ENCODE results near the gene SURF4.
A peak's percentile ranks its signal among the peaks of the same experiment; 100 is the strongest.

SURF4 gene

DNA sequence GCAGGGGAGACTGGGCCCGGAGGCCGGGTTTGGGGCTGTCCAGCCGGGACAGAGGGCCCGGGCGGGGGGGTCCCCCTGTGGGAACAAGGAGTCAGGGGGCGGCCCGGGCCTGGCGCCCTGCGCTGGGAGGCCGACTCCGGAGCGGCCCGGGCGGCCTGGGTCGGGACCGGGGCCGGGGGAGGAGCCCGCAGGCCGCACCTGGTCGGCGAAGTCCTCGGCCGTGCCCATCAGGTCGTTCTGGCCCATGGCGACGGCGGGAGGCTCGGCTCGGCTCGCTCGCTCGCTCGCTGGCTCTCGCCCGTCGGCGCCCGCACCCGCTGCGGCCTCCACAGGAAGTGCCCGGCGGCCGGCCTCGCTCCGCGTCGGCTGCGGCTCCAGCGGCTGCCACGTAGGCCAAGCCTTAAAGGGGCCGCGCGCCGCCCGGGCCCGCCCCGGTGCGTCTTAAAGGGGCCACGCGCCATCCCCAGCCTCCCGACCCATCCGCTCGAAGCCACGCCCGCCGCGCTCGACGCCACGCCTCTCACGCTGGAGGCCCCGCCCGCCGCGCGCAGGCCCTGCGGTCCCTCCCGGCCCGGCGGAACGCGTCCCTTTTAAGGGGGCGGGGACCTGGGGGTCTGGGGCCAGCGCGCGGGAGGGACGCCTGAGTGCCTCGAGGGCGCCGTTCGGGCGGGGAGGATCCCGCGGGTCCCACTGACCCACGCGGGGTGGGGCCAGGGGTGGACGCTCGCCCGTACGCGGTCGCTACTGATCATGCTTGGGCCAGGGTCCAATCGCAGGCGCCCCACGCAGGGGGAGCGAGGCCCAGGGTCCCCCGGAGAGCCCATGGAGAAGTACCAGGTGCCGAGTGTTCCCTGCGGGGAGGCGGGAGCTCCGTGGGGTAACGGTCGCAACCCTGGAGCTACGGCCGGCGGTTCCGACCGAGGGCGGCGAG is at the start of gene SURF4, which contains the start of gene STKLD1:
TSS of gene SURF4 (minus strand) at position 337 of the 931 bp plus-strand sequence. CDS start at position 246, 91 bp downstream.
TSS of gene STKLD1 (plus strand) at position 643 of the 931 bp plus-strand sequence. CDS start at position 751, 108 bp downstream.
- Histone ChIP-seq H3K27me3 (no peaks in the 10 kb centered on the region), H3K27ac (peak within 1 kb of the TSS; percentile 95), H3K36me3 (peaks cover 7% of the 10 kb centered on the region), H3K4me3 (ENCODE audit: low read depth in 1 of 2, low read length in 1 of 2) (peak within 1 kb of the TSS; percentile 75 to 89), H3K9me3 (no peaks in the 10 kb centered on the region), H3K4me1 (ENCODE audit: control insufficient read depth in 1 of 2, insufficient read depth in 1 of 2, low read depth in 1 of 2, low read length in 1 of 2) (peaks cover 41 to 46% of the 10 kb centered on the region in 2 experiments)
- TF ChIP-seq, protein P1, sequence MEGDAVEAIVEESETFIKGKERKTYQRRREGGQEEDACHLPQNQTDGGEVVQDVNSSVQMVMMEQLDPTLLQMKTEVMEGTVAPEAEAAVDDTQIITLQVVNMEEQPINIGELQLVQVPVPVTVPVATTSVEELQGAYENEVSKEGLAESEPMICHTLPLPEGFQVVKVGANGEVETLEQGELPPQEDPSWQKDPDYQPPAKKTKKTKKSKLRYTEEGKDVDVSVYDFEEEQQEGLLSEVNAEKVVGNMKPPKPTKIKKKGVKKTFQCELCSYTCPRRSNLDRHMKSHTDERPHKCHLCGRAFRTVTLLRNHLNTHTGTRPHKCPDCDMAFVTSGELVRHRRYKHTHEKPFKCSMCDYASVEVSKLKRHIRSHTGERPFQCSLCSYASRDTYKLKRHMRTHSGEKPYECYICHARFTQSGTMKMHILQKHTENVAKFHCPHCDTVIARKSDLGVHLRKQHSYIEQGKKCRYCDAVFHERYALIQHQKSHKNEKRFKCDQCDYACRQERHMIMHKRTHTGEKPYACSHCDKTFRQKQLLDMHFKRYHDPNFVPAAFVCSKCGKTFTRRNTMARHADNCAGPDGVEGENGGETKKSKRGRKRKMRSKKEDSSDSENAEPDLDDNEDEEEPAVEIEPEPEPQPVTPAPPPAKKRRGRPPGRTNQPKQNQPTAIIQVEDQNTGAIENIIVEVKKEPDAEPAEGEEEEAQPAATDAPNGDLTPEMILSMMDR (IDR thresholded peaks at IDR 0.05) = peak; percentile 73

DNA sequence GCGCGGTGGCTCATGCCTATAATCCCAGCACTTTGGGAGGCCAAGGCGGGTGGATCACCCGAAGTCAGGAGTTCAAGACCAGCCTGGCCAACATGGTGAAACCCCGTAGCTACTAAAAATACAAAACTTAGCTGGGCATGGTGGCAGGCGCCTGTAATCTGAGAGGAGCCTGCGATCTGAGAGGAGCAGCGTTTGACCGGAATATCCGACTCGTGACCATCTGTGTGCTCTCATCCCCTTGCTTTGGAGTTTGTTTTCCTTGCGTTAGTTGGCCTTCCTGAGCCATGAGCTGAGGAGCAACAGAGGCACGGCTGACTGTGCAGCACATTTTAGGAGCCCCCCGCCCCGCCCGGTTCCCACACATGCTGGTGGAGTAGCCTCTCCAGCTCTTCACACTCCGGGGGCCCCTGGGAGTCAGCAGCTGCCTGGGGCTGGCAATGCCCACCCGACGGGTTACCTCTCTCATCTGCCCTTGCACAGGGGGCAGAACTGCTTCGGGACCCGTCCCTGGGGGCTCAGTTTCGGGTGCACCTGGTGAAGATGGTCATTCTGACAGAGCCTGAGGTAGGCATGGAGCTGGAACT is 49.3 kb upstream of the SURF4 start:
- TF ChIP-seq, protein P1 (IDR thresholded peaks at IDR 0.05) = no peak
- H3K36me3 ChIP-seq = no peaks in the 10 kb centered on the region
- H3K4me3 ChIP-seq (ENCODE audit: low read depth in 1 of 2, low read length in 1 of 2) = no peak overlapping the region
- peaks cover 55% of the 10 kb centered on the region for H3K27me3 ChIP-seq
- H3K9me3 ChIP-seq = no peaks in the 10 kb centered on the region
- no peak overlapping the region for H3K27ac ChIP-seq
- H3K4me1 ChIP-seq (ENCODE audit: control insufficient read depth in 1 of 2, insufficient read depth in 1 of 2, low read depth in 1 of 2, low read length in 1 of 2) = no peaks in the 10 kb centered on the region

DNA sequence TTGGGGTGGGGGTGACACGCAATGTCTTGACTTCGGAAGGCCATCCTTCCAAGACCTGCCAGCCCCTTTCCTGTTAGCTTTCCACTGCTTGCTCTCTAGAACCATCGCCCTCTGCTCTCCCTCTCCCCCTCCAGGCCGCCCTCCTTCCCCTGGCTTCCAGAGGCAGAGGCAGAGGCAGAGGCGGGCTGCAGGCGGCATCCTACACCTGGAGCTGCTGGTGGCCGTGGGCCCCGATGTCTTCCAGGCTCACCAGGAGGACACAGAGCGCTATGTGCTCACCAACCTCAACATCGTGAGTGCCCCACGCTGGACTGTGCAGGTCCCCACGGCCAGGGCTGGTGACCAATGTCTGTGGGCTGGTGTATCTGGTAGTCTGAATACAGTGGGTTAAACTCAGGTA is 48.3 kb upstream of the SURF4 start:
- Histone ChIP-seq H3K4me3 (ENCODE audit: low read depth in 1 of 2, low read length in 1 of 2) (no peak overlapping the region), H3K27ac (no peak overlapping the region), H3K9me3 (no peaks in the 10 kb centered on the region), H3K4me1 (ENCODE audit: control insufficient read depth in 1 of 2, insufficient read depth in 1 of 2, low read depth in 1 of 2, low read length in 1 of 2) (no peaks in the 10 kb centered on the region), H3K27me3 (peaks cover 45% of the 10 kb centered on the region), H3K36me3 (no peaks in the 10 kb centered on the region)
- TF ChIP-seq, protein P1 (IDR thresholded peaks at IDR 0.05) = no peak

DNA sequence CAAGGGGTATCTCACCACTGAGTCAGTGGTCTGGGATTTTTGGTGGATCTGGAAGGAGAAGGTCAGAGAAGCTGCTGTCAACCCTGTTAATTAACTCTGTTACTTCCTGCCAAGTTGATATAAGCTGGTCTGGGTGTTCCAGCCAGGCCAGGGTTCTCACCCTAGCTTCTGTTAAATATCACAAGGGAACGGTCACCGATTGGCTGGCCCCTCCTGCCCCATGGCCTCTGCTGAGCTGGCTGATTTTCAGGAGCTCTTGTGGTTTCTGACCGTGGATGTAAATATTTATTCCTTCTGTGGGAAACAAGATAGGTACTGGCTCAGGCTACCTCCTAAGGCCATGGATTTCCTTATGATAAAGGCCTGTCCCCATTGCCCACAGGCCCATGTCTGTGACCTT is 47.4 kb upstream of the SURF4 start:
- no peaks in the 10 kb centered on the region for H3K9me3 ChIP-seq
- H3K27ac ChIP-seq = no peak overlapping the region
- peaks cover 3 to 4% of the 10 kb centered on the region in 2 experiments for H3K4me1 ChIP-seq (ENCODE audit: control insufficient read depth in 1 of 2, insufficient read depth in 1 of 2, low read depth in 1 of 2, low read length in 1 of 2)
- no peaks in the 10 kb centered on the region for H3K36me3 ChIP-seq
- TF ChIP-seq, protein P1 (IDR thresholded peaks at IDR 0.05) = no peak
- H3K27me3 ChIP-seq = peaks cover 35% of the 10 kb centered on the region
- H3K4me3 ChIP-seq (ENCODE audit: low read depth in 1 of 2, low read length in 1 of 2) = no peak overlapping the region

DNA sequence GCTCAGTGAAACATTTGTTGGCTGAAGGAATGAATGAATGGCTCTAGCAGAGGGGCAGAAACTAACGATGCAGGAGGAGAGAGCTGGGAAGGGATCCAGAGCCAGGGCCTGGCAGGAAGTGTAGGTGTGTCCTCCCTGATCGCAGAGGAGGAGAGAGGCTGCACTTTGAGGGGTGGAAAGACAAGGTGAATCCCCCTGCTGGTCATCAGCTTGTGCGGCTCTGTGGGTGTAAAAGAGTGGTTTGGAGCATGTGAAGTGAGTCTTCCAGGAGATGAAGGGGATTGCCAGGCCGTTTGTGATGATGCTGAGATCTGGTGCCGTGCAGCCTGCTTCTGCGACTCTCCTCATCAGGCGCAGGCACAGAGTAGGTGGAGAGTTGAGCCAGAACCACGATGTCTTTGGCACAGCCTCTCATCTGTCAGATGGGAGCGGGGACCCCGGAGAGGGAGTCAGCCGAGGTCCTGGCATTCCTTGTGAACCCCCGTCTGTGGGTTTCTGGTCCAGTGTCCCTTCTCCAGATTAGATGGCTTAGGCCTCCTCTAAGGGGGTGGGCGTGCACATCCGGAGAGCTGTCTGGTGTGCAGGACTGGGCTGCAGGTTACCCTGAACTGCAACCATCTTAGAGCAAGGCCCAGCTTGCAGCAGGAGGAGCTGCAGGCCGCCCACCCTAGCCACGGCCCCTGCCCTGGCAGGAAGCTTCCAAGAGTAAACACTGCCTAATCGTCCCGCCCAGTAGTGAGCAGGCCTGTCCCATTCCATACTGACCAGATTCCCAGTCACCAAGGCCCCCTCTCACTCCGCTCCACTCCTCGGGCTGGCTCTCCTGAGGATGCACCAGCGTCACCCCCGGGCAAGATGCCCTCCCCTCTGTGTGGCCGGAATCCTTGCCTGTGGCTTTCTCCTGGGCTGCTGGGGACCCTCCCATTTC is 46.0 kb upstream of the SURF4 start, which contains the start of gene ADAMTS13:
TSS of gene ADAMTS13 (plus strand) at position 753 of the 928 bp plus-strand sequence. CDS start at position 830, 77 bp downstream.
- H3K27ac ChIP-seq = no peak within 1 kb of the TSS
- TF ChIP-seq, protein P1 (IDR thresholded peaks at IDR 0.05) = no peak
- no peaks in the 10 kb centered on the region for H3K9me3 ChIP-seq
- no peak within 1 kb of the TSS for H3K4me3 ChIP-seq (ENCODE audit: low read depth in 1 of 2, low read length in 1 of 2)
- H3K4me1 ChIP-seq (ENCODE audit: control insufficient read depth in 1 of 2, insufficient read depth in 1 of 2, low read depth in 1 of 2, low read length in 1 of 2) = peaks cover 12 to 13% of the 10 kb centered on the region in 2 experiments
- H3K36me3 ChIP-seq = no peaks in the 10 kb centered on the region
- peaks cover 22% of the 10 kb centered on the region for H3K27me3 ChIP-seq

All from neutrophil (primary cell).